IPS-18a (cell line): ENCODE results near the gene PCNX1.
"Not testable (repeated sequence)": the region's sequence is repeated elsewhere in the genome, so short reads cannot be mapped to it uniquely, and the experiment has no call there.

Source experiments
- H3K27ac ChIP-seq: one replicate; pipeline ENCODE4 v1.5.1; 2013; ENCODE audit warnings: low read length
- H3K27me3 ChIP-seq: one replicate; pipeline ENCODE4 v1.6.1; 2013; ENCODE audit warnings: mild to moderate bottlenecking, low read length; ENCODE audit not compliant: control insufficient read depth, insufficient read depth
- H3K36me3 ChIP-seq: one replicate; pipeline ENCODE4 v1.6.1; 2013; ENCODE audit warnings: low read depth, low read length; ENCODE audit not compliant: control insufficient read depth
- H3K4me1 ChIP-seq: one replicate; pipeline ENCODE4 v1.6.1; 2013; ENCODE audit warnings: low read depth, low read length; ENCODE audit not compliant: control insufficient read depth
- H3K4me3 ChIP-seq: one replicate; pipeline ENCODE4 v1.5.1; 2013; ENCODE audit warnings: low read length
- H3K9ac ChIP-seq: one replicate; pipeline ENCODE4 v1.6.1; 2013; ENCODE audit warnings: mild to moderate bottlenecking, low read length, moderate library complexity
- H3K9me3 ChIP-seq: one replicate; pipeline ENCODE4 v1.6.1; 2013; ENCODE audit warnings: low read depth, low read length; ENCODE audit not compliant: control insufficient read depth

The PCNX1 gene

DNA sequence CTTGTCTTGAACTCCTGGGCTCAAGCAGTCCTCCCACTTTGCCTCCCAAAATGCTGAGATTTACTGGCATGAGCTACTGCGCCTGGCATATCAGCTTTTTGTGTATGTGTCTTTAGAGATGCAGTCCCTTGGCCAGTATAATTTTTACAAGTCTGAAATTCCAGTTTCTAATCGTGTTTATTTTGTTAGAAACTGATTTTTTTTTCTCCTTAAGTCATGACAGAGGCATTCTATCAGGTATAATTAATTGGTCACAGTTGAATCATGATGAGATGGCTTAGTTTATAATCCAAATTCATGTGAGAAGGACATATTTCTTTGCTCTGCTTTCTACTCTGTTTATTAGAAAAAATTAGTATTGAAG is 98.9 kb downstream of the PCNX1 start:
- H3K36me3 ChIP-seq = peaks cover 9% of the 10 kb centered on the region
- no peak overlapping the region for H3K4me3 ChIP-seq
- H3K9me3 ChIP-seq = no peaks in the 10 kb centered on the region
- H3K9ac ChIP-seq = no peak overlapping the region
- H3K4me1 ChIP-seq = no peaks in the 10 kb centered on the region
- no peaks in the 10 kb centered on the region for H3K27me3 ChIP-seq
- no peak overlapping the region for H3K27ac ChIP-seq

DNA sequence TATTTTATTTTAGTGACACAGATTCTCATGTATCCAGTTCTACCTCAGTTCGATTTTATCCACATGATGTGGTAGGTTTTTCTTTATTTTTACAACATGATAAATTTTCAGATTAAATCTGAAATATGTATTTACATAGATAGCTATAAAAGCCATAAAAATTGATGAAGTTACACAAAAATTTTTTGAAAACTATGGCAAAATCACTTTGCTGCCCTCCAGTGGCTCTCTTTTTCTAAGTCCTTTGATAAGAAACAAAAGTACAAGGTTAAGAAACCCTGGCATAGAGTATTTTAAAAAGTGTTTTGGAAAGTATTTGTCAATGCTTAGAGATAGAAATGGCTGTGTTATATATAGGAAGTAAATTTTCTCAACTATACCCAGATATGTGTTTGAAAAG is 104.2 kb downstream of the PCNX1 start:
- H3K9ac ChIP-seq = no peak overlapping the region
- no peak overlapping the region for H3K27ac ChIP-seq
- no peak overlapping the region for H3K4me3 ChIP-seq
- no peaks in the 10 kb centered on the region for H3K9me3 ChIP-seq
- no peaks in the 10 kb centered on the region for H3K27me3 ChIP-seq
- peaks cover 28% of the 10 kb centered on the region for H3K36me3 ChIP-seq
- H3K4me1 ChIP-seq = no peaks in the 10 kb centered on the region

- Histone ChIP-seq H3K4me3 (no peak overlapping the region), H3K9me3 (no peaks in the 10 kb centered on the region), H3K9ac (no peak overlapping the region), H3K27ac (no peak overlapping the region), H3K27me3 (no peaks in the 10 kb centered on the region), H3K36me3 (peaks cover 32% of the 10 kb centered on the region), H3K4me1 (no peaks in the 10 kb centered on the region)
Measured at GRCh38 chr14:71012888-71013287, 105.6 kb downstream of the PCNX1 start.

GRCh38 chr14:71013551-71014192 is 106.4 kb downstream of the PCNX1 start:
- no peaks in the 10 kb centered on the region for H3K4me1 ChIP-seq
- H3K4me3 ChIP-seq = no peak overlapping the region
- no peak overlapping the region for H3K9ac ChIP-seq
- no peaks in the 10 kb centered on the region for H3K27me3 ChIP-seq
- H3K36me3 ChIP-seq = peaks cover 33% of the 10 kb centered on the region
- H3K9me3 ChIP-seq = no peaks in the 10 kb centered on the region
- H3K27ac ChIP-seq = no peak overlapping the region

DNA sequence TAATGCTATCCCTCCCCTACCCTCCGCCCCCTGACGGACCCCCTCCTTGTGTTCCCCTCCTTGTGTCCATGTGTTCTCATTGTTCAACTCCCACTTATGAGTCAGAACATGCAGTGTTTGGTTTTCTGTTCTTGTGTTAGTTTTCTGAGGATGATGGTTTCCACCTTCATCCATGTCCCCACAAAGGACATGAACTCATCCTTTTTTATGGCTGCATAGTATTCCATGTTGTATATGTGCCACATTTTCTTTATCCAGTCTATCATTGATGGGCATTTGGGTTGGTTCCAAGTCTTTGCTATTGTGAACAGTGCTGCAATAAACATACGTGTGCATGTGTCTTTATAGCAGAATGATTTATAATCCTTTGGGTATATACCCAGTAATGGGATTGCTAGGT is 112.7 kb downstream of the PCNX1 start:
- H3K9me3 ChIP-seq, H3K4me3 ChIP-seq, H3K9ac ChIP-seq, H3K27ac ChIP-seq, H3K27me3 ChIP-seq, H3K4me1 ChIP-seq: not testable (repeated sequence)
- peaks cover 36% of the 10 kb centered on the region for H3K36me3 ChIP-seq

- Histone ChIP-seq H3K4me3 (no peak overlapping the region), H3K4me1 (no peaks in the 10 kb centered on the region), H3K27ac (no peak overlapping the region), H3K27me3 (no peaks in the 10 kb centered on the region), H3K9ac (no peak overlapping the region), H3K9me3 (no peaks in the 10 kb centered on the region), H3K36me3 (peaks cover 35% of the 10 kb centered on the region)
Measured at GRCh38 chr14:71021347-71022011, 114.2 kb downstream of the PCNX1 start.

GRCh38 chr14:71022012-71022869 is 115.0 kb downstream of the PCNX1 start:
- Histone ChIP-seq H3K4me3 (no peak overlapping the region), H3K4me1 (no peaks in the 10 kb centered on the region), H3K9ac (no peak overlapping the region), H3K27ac (no peak overlapping the region), H3K27me3 (no peaks in the 10 kb centered on the region), H3K9me3 (no peaks in the 10 kb centered on the region), H3K36me3 (peaks cover 35% of the 10 kb centered on the region)

GRCh38 chr14:71022939-71023338 is 115.7 kb downstream of the PCNX1 start:
- Histone ChIP-seq H3K9me3 (no peaks in the 10 kb centered on the region), H3K27ac (no peak overlapping the region), H3K36me3 (peaks cover 39% of the 10 kb centered on the region), H3K4me1 (no peaks in the 10 kb centered on the region), H3K27me3 (no peaks in the 10 kb centered on the region), H3K4me3 (no peak overlapping the region), H3K9ac (no peak overlapping the region)

DNA sequence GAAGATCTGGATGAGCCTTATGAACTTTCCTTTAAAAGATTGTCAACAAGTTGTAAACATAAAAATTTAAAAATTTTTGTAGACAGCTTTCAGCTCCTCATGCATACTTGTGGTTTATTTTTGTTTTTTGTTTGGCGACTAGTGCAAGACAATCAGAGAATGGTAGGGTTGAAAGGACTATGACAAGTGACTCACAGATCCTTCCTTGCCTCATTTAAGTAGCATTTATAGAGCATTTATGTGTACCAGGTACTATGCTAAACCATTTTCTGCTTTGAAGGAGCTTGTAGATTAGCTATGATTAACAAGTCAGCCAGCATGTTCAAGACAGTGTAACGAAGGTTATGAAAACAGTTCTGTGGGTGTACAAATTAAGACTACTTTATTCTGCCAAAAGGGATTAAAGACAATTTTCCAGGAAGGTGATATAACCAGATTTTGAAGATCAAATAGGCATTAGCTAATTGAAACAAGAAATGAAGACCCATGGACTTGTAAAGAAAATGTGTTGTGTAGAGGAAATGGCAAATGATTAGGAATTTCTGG is 122.0 kb downstream of the PCNX1 start:
- Histone ChIP-seq H3K9me3 (no peaks in the 10 kb centered on the region), H3K9ac (no peak overlapping the region), H3K4me3 (no peak overlapping the region), H3K4me1 (no peaks in the 10 kb centered on the region), H3K27ac (no peak overlapping the region), H3K27me3 (no peaks in the 10 kb centered on the region), H3K36me3 (peaks cover 31% of the 10 kb centered on the region)

- peaks cover 29% of the 10 kb centered on the region for H3K36me3 ChIP-seq
- H3K27ac ChIP-seq = no peak overlapping the region
- H3K9ac ChIP-seq = no peak overlapping the region
- no peaks in the 10 kb centered on the region for H3K27me3 ChIP-seq
- no peaks in the 10 kb centered on the region for H3K4me1 ChIP-seq
- no peaks in the 10 kb centered on the region for H3K9me3 ChIP-seq
- H3K4me3 ChIP-seq = no peak overlapping the region
Measured at GRCh38 chr14:71031000-71031399, 123.7 kb downstream of the PCNX1 start.

- H3K27me3 ChIP-seq = no peaks in the 10 kb centered on the region
- H3K9me3 ChIP-seq = no peaks in the 10 kb centered on the region
- peaks cover 16% of the 10 kb centered on the region for H3K36me3 ChIP-seq
- no peak overlapping the region for H3K27ac ChIP-seq
- no peak overlapping the region for H3K9ac ChIP-seq
- no peak overlapping the region for H3K4me3 ChIP-seq
- no peaks in the 10 kb centered on the region for H3K4me1 ChIP-seq
Measured at GRCh38 chr14:71036433-71036832, 129.2 kb downstream of the PCNX1 start.
